PC-3 (cell line): Measurements from ENCODE around the gene CROCC2. TPM values are rescaled to one million over a fixed set of nuclear protein-coding genes. Genes with fewer than 3 reads are reported as not detected.

Experiments
- ATAC-seq: fragments of 200-7000 bp; cut with Tn5 transposase; 2 replicates; pipeline ENCODE4 v1.9.1; 2020; ENCODE audit warnings: mild to moderate bottlenecking, moderate library complexity
- BruUV-seq: library from RNA; stranded (reverse); fragments of 400-500 nt; replicated peaks from 2 replicates; lab custom pipeline; 2021; lab: Mats Ljungman, UMichigan
- CTCF ChIA-PET: fragments of 300-600 bp; sonication (Branson Sonifier 250); formaldehyde crosslinking; loops from one replicate; lab custom pipeline; 2022; ENCODE audit warnings: antibody characterized with exemption; lab: Charles Lee
- POLR2A ChIA-PET: fragments of 300-600 bp; sonication (Branson Sonifier 250); formaldehyde crosslinking; loops from one replicate; lab custom pipeline; 2022; ENCODE audit warnings: antibody characterized with exemption; ENCODE audit not compliant: unreplicated experiment; lab: Charles Lee
- DNase-seq: peaks from one replicate; pipeline ENCODE4 v3.0.0-alpha.2; 2015
- H2AFZ ChIP-seq: fragments of 300-600 bp; sonication (generic); 2 replicates; pipeline ENCODE4 v1.6.0; 2016; ENCODE audit warnings: antibody characterized with exemption, low read length
- H3F3A ChIP-seq: fragments of 300-600 bp; sonication (generic); one replicate; pipeline ENCODE4 v1.6.0; 2017; ENCODE audit warnings: antibody characterized with exemption, low read length, control low read depth, mild to moderate bottlenecking; ENCODE audit not compliant: unreplicated experiment
- H3K27ac ChIP-seq: fragments of 300-600 bp; sonication (generic); 2 replicates; pipeline ENCODE4 v1.5.1; 2016; ENCODE audit warnings: mild to moderate bottlenecking, low read length
- H3K27me3 ChIP-seq: fragments of 300-600 bp; sonication (generic); 2 replicates; pipeline ENCODE4 v1.6.1; 2016; ENCODE audit warnings: low read length, mixed read lengths
- H3K36me3 ChIP-seq: fragments of 300-600 bp; sonication (generic); 2 replicates; pipeline ENCODE4 v1.6.1; 2016; ENCODE audit warnings: low read depth, mixed run types, low read length, mixed read lengths
- H3K4me1 ChIP-seq: fragments of 300-600 bp; sonication (generic); 2 replicates; pipeline ENCODE4 v1.5.1; 2016; ENCODE audit warnings: low read length; ENCODE audit not compliant: insufficient read depth
- H3K4me2 ChIP-seq: fragments of 300-600 bp; sonication (generic); 2 replicates; pipeline ENCODE4 v1.6.0; 2016; ENCODE audit warnings: low read length
- H3K4me3 ChIP-seq: fragments of 300-600 bp; sonication (generic); 2 replicates; pipeline ENCODE4 v1.5.1; 2016; ENCODE audit warnings: mild to moderate bottlenecking, low read length, mixed read lengths
- H3K79me2 ChIP-seq: fragments of 300-600 bp; sonication (generic); 2 replicates; pipeline ENCODE4 v1.6.1; 2017; ENCODE audit warnings: low read length, mixed read lengths
- H3K9ac ChIP-seq: fragments of 300-600 bp; sonication (generic); 2 replicates; pipeline ENCODE4 v1.6.0; 2016; ENCODE audit warnings: mild to moderate bottlenecking, low read length
- H3K9me2 ChIP-seq: fragments of 300-600 bp; sonication (generic); replicated peaks from 2 replicates; pipeline ENCODE4 v1.6.1; 2016; ENCODE audit warnings: mixed run types, low read length, mixed read lengths
- H3K9me3 ChIP-seq: fragments of 300-600 bp; sonication (generic); 2 replicates; pipeline ENCODE4 v1.6.1; 2016; ENCODE audit warnings: low read length, mixed read lengths
- H4K20me1 ChIP-seq: fragments of 300-600 bp; sonication (generic); 2 replicates; pipeline ENCODE4 v1.6.1; 2016; ENCODE audit warnings: low read length, mixed read lengths
- EZH2 ChIP-seq: fragments of 300-600 bp; sonication (generic); IDR thresholded peaks from one replicate; pipeline ENCODE4 v1.6.1; 2017; ENCODE audit warnings: antibody characterized with exemption, mild to moderate bottlenecking, low read length; ENCODE audit not compliant: unreplicated experiment
- EZH2phosphoT487 ChIP-seq: fragments of 300-600 bp; sonication (generic); IDR thresholded peaks from 2 replicates; pipeline ENCODE4 v1.6.1; 2018; ENCODE audit warnings: mild to moderate bottlenecking, antibody characterized with exemption, low read length, borderline replicate concordance
- intact Hi-C: fragments of 100-400 bp; cut with micrococcal nuclease; formaldehyde crosslinking; loops from 2 replicates; pipeline ENCODE4 v1.9.0; 2023
- total RNA-seq: library from RNA; depleted of rRNA; stranded (reverse); fragments of >200 nt; gene quantifications from 2 replicates; pipeline ENCODE4 v1.2.3, GENCODE V29; 2014
- TF ChIP-seq, protein P1 (sequence below): fragments of 300-600 bp; sonication (generic); conservative IDR thresholded peaks from 2 replicates; pipeline ENCODE4 v1.5.1; 2017; ENCODE audit warnings: antibody characterized with exemption, low read depth, mild to moderate bottlenecking, low read length

Gene CROCC2
- total RNA-seq, 1 experiment from 2014 or later = not detected

DNA sequence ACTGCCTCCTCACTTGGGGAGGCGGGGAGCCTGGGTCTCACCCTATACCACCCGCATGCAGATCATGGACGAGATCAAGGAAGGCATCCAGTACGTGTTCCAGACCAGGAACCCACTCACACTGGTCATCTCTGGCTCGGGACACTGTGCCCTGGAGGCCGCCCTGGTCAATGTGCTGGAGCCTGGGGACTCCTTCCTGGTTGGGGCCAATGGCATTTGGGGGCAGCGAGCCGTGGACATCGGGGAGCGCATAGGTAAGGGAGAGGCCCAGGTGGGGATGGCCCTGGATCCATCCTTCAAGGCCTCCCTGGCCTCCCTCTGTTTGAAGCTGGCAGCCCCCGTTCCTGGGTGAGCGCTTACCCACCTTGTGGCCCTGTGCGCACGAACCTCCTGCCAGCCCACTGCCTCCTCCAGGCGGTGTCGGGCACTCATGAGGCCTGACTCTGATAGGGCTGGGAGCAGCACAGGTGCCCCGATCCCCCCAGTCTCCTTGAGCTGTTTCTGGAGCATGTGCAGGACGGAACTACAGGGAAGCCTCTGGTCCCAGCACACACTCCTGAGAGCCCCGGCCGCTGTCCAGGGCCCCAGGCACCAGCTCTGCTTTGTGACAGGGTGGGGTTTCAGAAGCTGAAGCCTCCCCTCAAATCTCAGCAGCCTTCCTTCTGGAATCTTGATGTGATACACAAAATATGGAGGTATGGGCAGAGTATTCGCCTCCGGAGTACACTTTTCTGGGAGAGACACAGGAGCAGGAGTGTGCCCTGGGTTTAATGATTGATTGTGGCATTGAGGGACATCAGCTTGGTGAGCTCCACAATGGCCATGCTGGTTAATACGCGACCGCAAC is 36.8 kb upstream of the CROCC2 start:
- H3K4me2 ChIP-seq = no peak overlapping the region
- no peaks in the 10 kb centered on the region for H3K36me3 ChIP-seq
- no peak overlapping the region for H2AFZ ChIP-seq
- ATAC-seq (no peak), DNase-seq (no peak)
- no peaks in the 10 kb centered on the region for H3K9me2 ChIP-seq
- intact Hi-C loops = no loop called here
- H3K4me1 ChIP-seq = no peaks in the 10 kb centered on the region
- peaks cover 8% of the 10 kb centered on the region for H3K27me3 ChIP-seq
- CTCF ChIA-PET = interaction anchor here (0.5 kb wide), 1 partner anchor 12 kb away, joined by 3 read pairs; no protein-coding TSS in a partner anchor
- H3K27ac ChIP-seq = no peak overlapping the region
- no peaks in the 10 kb centered on the region for H3F3A ChIP-seq
- no peaks in the 10 kb centered on the region for H4K20me1 ChIP-seq
- no TSS peak for BruUV-seq
- H3K79me2 ChIP-seq = no peaks in the 10 kb centered on the region
- H3K9ac ChIP-seq = no peak overlapping the region
- POLR2A ChIA-PET = no interaction called here
- no peak overlapping the region for H3K4me3 ChIP-seq
- TF ChIP-seq, protein P1, sequence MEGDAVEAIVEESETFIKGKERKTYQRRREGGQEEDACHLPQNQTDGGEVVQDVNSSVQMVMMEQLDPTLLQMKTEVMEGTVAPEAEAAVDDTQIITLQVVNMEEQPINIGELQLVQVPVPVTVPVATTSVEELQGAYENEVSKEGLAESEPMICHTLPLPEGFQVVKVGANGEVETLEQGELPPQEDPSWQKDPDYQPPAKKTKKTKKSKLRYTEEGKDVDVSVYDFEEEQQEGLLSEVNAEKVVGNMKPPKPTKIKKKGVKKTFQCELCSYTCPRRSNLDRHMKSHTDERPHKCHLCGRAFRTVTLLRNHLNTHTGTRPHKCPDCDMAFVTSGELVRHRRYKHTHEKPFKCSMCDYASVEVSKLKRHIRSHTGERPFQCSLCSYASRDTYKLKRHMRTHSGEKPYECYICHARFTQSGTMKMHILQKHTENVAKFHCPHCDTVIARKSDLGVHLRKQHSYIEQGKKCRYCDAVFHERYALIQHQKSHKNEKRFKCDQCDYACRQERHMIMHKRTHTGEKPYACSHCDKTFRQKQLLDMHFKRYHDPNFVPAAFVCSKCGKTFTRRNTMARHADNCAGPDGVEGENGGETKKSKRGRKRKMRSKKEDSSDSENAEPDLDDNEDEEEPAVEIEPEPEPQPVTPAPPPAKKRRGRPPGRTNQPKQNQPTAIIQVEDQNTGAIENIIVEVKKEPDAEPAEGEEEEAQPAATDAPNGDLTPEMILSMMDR = no peak
- no peak for TF ChIP-seq EZH2
- TF ChIP-seq EZH2phosphoT487 = no peak
- no peaks in the 10 kb centered on the region for H3K9me3 ChIP-seq

DNA sequence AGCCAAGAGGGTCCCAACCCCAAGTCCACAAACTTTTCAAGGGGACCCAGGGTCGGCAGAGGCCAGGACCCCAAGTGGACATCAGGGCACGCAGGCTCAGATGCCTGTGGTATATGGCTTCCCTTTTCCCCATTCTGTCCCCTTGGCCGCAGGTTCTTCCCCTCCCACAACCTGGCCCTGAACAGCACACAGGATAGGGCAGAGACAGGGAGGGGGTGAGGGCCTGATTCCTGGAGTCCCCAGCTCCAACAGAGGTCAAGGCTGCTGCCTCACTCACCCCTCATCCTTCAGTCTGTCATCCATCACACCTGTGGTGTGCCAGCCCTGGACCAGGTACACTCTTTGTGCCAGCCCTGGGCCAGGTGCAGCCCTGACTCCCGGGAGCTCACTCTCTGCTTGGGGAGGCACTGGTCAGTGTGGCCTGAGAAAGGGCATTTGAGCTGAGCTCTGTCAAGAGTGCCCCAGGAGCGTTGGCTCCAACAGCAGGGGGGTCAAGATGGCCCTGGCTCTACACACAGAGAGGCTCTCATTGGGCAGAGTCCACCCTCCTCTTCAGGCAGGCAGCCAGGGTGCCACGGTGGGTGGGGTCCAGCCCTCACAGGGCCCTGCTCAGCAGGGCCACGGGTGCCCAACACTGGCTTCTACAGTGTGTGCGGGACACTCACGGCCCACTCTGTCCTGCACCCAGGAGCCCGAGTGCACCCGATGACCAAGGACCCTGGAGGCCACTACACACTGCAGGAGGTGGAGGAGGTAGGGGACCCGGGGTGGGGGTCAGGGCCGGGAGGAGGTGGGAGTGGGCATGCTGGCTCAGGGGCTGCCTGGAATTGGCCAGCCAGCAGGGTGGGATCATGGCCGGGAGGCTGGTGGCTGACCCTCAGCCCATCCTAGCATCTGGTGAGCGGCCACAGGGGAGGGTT is 35.9 kb upstream of the CROCC2 start:
- Histone ChIP-seq H3K9me2 (no peaks in the 10 kb centered on the region), H3K4me2 (no peak overlapping the region), H3K4me3 (no peak overlapping the region), H3F3A (no peaks in the 10 kb centered on the region), H3K27me3 (peaks cover 8% of the 10 kb centered on the region), H4K20me1 (no peaks in the 10 kb centered on the region), H3K36me3 (no peaks in the 10 kb centered on the region), H3K79me2 (no peaks in the 10 kb centered on the region), H3K9me3 (no peaks in the 10 kb centered on the region), H3K9ac (no peak overlapping the region), H3K4me1 (no peaks in the 10 kb centered on the region), H3K27ac (no peak overlapping the region), H2AFZ (no peak overlapping the region)
- TF ChIP-seq, protein P1 = no peak
- TF ChIP-seq EZH2 = no peak
- TF ChIP-seq EZH2phosphoT487 = no peak
- intact Hi-C loops = no loop called here
- no peak for DNase-seq
- ChIA-PET CTCF (no interaction called here), POLR2A (no interaction called here)
- BruUV-seq = no TSS peak
- ATAC-seq = no peak
